NCI-H345 treated with DMSO at 0.1 percent for 48 hours (cell line): Measurements from ENCODE around the gene CACNA1A.
"Not testable (repeated sequence)": the region's sequence is repeated elsewhere in the genome, so short reads cannot be mapped to it uniquely, and the experiment has no call there.

Experiments used
- DNase-seq: peaks from one replicate; lab custom pipeline; 2025; ENCODE audit not compliant: unreplicated experiment; lab: John Stamatoyannopoulos, UW

CACNA1A gene

GRCh38 chr19:13427273-13428051 is 78.8 kb downstream of the CACNA1A start:
- DNase-seq, result no peak

GRCh38 chr19:13425875-13426274 is 80.4 kb downstream of the CACNA1A start:
- not testable (repeated sequence) for DNase-seq

- DNase-seq, result no peak
Observed at GRCh38 chr19:13425151-13425550, 81.1 kb downstream of the CACNA1A start.

GRCh38 chr19:13420780-13421179 is 85.5 kb downstream of the CACNA1A start:
- no peak for DNase-seq

GRCh38 chr19:13417054-13417453 is 89.2 kb downstream of the CACNA1A start:
- DNase-seq, result no peak

DNA sequence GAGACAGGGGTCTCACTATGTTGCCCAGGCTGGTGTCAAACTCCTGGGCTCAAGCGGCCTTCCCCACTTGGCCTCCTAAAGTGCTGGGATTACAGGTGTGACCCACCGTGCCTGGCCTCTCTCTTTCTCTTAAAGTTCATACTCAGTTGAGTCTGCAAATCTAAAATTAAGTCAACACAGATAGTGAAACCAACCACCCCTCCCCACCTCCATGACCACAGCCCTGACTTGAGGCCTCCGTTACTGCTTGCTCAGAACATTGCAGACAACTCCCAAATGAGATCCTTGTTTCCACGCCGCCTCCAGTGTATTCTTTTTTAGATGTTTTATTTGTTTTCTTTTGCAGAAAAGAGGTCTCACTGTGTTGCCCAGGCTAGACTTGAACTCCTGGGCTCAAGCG is 94.4 kb downstream of the CACNA1A start:
- no peak for DNase-seq

DNA sequence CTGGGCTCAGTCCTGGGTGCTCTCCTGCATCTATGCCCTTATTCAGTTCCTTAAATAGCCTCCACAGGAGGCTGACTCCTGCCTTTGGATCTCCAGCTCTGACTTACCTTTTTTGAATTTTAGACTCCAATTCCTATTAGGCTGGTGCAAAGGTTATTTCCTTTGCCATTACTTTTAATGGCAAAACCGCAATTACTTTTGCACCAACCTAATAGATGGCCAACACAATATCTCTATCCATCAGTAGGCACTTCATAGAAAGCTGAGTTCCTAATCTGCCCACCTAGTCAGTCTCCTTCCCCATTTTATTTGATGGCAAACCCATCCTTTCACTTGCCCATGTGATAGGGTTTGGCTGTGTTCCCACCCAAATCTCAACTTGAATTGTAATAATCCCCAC is 95.3 kb downstream of the CACNA1A start:
- DNase-seq, result no peak

GRCh38 chr19:13408889-13409518 is 97.3 kb downstream of the CACNA1A start:
- no peak for DNase-seq

DNA sequence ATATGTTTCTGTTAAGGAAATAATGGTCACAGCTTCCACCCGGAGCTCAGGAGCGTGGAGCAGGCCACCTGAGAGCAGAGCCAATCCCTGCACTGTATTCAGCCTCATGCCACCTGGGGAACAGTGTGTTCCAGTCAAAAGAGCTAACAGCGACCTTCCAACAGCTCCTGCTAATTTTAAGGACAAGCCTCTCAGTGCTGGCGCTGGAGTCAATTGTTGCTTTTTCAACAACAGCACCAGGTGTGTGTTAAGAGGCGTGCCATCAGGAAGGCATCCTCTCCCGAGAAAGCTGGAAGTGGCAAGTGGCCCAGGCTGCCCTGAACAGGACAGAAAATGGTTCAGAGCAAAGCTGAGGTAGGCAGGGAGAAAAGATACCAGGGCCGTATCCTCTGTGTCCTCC is 102.0 kb downstream of the CACNA1A start:
- DNase-seq, result peak; percentile 12

DNA sequence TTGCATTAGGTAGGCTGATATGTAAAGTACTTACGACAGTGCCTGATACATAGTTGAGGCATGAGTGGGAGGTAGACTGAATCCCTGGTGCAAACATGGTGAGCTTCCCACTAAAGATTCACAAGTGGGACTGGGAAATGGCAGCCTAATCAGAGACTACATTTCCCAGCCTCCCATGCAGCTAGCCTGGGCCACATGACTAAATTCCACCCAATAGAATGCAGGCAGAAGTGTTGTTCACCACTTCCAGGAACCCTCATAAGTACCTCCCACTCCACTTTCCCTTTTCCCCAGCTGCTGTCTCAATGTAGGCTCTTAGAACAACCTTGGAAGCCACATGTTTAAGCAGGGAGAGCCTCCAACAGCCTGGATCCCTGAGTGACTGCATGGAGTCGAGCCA is 104.9 kb downstream of the CACNA1A start:
- no peak for DNase-seq

- DNase-seq, result no peak
Observed at GRCh38 chr19:13400296-13400695, 106.0 kb downstream of the CACNA1A start.

- no peak for DNase-seq
Observed at GRCh38 chr19:13399746-13400145, 106.5 kb downstream of the CACNA1A start.

- DNase-seq, result no peak
Observed at GRCh38 chr19:13398780-13399726, 107.2 kb downstream of the CACNA1A start.

DNA sequence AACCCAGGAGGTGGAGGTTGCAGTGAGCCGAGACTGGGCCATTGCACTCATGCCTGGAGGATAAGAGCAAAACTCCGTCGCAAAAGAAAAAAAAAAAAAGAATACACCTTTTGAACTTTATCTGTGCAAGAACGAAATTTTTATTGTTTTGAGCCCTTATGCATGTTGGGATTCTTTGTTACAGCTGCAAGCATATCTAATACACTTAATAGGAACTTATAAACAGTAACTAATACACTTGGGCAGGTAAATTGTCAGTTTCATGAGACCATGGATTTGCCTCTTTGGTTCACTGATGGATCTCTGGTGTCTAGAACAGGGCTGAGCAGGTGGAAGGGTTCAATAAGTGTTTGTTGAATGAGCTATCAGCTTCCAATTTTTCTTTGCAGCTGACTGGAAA is 108.1 kb downstream of the CACNA1A start:
- no peak for DNase-seq

DNA sequence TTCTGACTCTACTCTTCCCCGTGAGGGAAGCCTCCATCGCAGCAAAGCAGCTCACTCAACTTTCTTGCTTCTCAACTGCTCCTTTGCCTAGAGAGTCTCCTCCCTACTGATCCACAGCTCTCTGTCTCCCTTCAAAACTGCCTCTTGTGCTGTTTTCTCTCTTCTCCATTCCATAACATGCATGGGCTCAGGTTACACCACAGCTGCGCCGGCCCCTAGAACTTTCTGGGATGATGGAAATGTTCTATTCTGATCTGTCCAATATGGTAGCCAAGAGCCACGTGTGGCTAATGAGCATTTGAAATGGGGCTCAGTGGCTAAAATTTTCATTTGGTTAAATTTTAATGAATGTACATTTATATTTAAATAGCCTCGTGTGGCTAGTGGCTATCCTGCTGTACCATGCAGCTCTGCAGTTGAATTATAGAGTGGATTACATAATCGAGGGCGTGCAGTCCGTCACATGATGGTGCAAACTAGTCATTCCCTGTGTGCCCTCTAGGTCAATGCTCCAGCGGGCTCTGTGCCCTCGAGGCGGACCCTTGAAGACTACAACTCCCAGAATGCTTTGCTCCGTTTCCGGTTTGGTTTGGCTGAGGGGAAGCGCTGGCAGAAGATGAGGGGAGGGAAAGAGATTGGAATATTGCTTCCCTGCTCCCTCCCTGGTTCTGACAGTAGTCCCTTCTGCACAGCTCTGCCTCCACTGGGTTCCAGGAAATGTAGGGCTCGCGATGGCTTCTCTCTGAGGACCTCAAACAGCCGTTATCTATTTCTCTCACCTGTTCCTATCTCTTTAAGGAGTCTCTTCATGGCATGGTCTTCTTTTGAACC is 109.8 kb downstream of the CACNA1A start:
- DNase-seq, result no peak

DNA sequence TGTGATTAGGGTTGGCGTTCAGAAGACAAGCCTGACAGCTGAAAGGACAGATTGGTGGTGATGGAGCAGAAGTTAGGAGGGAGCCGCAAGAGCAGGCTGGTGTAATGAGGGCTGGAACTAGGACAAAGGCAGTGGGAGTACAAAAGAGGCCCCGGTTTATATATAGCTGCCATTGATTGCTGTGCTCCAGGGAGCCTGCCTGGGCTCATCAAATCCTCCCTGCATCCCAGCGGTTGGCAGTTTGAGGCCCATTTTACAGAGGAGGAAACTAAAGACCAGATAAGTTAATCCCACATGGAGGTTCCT is 123.7 kb downstream of the CACNA1A start:
- DNase-seq, result no peak

- DNase-seq, result no peak
Observed at GRCh38 chr19:13381827-13382632, 124.2 kb downstream of the CACNA1A start.

GRCh38 chr19:13376537-13376936 is 129.7 kb downstream of the CACNA1A start:
- DNase-seq, result no peak

DNA sequence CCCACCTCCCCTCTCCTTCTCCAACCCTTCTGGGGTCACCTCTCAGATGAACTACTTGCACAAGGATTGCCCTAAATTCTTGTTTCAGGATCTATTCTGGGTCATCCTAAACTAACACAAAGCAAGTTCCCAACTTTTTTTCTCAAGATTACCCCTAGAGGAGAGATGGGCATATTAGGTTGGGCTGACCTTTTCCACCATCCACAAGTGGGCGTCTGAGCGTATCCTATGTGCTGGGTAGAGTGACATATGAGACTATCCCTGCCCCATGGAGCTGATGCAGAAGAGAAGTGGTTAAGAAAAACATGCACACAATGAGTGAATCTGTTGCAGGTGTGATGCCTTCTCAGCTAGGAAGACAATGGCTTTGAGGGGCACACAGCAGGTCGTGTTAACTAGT is 132.7 kb downstream of the CACNA1A start:
- no peak for DNase-seq

- DNase-seq, result no peak
Observed at GRCh38 chr19:13370948-13371347, 135.3 kb downstream of the CACNA1A start.
